ENCODE results near the gene MRC2.

Gene MRC2

GRCh38 chr17:62705156-62705777 is 77.8 kb downstream of the MRC2 start:
- DNase-seq, result no peak

- DNase-seq, result peak; percentile 77
Observed at GRCh38 chr17:62705778-62706597, 78.5 kb downstream of the MRC2 start.

DNA sequence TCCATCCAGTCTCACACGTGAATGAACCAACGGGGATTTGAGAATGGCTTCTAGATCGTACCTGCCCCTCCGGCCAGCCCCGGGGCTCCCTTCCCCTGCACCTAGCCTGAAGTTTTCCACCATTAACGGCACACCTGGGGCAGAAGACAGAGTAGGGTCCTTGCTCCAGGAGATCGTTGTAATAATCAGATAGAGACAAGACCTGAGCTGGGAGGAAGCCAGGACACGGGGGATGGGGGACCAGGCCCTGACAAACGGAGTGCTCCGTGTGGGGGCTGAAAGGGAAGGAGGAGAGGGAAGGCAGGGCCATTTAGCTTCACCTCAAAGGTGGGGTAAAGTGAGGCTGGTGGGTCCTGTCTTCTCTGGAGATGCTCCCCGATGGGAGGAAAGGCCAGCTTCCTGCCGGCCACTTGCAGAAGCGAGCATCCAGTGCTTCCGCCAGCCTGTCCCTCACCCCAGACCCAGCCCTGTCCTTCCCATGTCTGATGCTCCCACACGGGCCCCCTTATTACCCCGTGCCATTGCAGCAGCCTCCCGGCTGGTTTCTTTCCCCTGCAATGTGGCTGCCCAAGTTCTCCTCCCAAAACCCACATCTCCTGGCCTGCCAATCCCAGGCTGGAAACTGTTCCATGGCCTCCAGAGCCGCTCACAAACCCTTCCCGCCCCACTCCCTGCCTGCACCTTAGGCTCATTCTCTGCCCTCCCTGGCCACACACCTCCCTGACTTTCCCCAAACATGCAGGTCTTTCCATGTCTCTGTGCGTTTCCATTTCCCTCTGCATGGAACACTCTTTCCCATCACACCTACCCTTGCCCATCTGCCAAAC is 79.3 kb downstream of the MRC2 start:
- DNase-seq, result no peak

DNA sequence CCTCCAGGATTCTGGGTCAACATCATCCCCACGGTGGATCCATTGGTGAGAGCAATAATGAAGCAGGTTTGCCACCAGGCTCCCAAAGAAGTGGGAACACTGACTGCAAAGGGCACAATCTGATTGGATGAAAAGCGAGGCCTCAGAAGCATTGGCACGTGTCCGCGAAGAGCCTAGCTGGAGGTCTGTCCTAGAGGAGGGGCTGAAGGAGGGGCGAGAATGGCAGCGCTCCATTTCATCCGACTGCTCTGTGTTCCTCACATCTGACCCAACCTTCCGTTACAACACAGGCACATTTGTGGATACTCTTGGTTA is 79.9 kb downstream of the MRC2 start:
- DNase-seq, result no peak

GRCh38 chr17:62708587-62708986 is 81.1 kb downstream of the MRC2 start:
- no peak for DNase-seq

GRCh38 chr17:62712171-62712581 is 84.7 kb downstream of the MRC2 start:
- no peak for DNase-seq

DNA sequence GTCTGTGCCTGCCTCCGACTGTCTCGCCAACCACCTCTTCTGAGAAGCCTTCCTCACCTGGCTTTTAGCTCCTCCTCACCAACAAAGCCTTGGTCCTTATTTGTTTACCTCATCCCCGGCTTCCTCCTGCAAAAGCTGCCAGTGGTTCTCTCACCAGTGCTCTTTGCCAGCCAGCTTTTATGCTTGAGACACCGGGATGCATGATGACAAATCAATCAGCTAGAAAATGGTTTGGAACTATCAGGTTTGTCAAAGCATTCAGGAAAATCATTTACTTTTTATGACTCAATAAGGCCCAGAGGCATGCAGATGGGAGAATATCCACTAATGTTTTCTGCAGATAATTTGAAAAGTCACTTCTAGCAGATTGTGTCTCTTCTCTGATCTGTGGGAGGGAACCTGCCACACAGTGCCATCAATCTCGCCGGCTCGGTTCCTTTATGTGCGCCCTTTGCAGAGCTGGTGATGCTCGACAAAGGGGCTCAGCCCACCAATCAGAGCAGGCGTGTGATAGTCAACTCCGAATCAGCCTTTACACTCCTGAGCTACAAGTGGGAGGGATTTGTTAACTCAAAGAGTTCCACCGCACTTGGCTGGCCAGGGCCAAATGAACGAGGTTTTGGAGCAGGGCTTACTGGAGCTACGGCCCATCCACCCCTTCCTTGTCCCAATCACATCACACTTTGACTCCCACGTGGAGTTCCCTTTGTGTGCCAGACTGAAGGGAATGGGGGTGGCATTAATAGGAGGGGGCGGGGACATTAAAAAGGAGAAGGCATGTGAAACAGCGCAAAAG is 85.8 kb downstream of the MRC2 start:
- DNase-seq, result no peak

DNA sequence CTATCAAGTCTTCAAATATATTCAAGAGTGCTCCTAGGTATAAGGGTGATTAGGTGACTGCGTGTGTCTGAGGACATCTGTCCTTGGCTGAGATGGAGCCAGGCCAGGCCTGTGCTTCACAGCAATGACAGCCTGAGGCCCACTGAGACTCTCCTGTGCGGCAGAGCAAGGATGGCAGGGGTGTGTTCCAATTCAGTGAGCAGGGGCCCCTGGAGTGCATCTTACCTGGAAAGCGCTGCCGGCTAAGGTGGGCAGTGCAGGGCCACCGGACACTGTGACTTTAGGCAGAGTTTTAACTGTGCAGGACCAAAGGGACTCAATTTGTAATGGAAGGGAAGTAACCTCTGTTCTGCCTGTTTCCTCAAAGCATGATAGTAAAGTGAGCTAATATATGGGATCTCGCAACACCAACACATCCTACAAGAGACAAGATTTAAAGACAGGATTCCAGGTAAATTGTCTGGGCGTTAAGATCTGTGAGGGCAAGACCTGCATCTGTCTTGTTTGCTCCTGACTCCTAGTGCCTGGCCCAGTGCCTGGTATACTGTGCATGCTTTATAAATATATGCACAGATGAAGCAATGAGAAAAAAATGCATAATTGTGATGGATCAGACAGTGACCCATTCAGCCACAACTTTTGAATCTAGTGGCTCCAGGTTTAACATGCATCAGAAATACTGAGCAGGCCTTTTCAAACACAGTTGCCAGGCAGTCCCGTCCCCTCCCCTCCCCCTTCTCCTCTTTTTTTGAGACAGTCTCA is 86.7 kb downstream of the MRC2 start:
- DNase-seq, result no peak

DNA sequence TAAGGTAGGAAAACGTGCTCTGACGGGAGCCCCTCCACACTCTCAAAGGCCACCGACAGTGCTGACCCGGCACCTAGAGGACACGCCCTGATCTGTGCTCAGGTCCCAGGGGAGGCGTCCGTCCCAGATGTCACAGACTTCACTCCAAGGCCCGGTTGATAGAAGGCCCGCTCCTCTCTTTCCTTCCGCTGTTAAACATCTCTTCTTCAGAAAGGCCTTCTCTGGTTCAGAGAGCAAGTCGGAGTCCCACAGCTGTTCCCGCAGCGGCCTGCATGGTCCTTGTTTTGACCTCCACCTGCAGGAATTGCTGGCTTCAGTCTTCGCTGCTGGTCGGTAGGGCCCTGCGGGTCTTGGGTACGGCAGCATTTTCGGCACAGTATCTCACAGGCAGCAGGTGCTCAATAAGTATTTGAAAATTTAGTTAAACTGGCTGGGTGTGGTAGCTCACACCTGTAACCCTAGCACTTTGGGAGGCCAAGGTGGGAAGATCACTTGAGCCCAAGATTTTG is 88.5 kb downstream of the MRC2 start:
- no peak for DNase-seq

DNA sequence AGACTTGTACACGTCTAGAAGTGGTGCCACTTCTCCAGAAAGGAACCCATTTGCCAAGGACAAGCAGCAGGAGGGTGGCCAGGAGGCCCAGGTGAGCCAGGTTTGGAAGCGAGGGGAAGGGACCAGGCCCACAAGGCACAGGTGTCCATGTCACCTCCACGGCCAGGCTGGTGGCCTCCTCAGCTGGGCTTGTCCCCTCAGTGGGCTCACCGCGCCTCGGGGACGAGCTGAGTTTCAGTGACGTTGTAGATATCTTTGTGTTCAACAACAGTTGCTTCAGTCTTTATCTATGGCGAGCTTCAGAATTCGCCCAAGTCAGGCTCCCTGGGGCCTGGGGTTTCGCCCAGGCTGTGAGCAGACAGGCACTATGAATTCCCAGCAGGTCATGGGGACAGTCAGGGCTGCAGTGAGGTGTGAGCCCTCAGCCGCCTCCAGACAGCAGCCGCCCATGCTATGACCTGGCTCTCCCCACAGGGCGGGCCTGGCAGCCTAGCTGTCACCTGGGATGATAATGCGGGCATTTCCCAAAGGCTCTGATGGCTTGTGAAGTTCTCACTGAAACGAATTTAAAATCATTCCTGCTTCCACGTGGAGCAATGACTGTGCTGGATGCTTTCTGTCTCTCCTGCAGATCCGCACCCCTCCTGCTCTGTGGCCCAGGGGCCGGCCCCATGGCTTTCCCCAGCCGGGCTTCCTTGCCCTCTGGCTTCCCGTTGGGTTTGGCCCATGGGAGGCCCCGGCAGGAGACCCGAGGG is 89.5 kb downstream of the MRC2 start:
- DNase-seq, result no peak

DNA sequence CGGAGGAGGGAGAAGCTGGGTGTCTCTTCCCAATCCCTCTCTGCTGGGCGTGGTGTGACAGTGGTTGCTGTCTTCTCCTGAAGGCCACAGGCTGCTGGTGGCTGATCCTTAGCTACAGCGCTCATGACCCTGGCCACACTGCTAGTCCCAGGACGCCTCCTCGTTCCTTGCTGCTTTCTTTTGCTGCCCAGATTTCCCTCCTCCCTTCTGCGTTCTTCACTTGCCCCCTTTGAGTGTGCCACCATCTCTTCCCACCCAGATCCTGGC is 90.1 kb downstream of the MRC2 start:
- DNase-seq, result no peak

DNA sequence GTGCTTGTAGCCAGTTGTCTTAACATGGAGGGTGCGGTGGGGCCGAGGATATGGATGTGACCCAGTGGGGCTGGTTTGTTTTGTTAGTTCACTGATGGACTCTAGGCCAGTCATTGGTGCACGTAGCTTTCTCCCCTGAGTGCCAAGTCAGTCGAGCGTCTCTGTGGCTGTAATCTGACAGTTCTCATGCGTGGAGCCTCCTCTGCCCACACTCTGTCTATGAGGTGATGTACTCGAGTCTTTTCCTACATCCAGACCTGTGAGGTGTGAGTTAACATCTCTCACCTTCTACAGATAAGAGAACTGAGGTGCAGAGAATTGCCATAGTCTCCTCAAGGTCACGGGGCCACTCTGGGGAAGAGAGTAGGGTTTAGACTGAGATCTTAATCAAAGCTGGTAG is 90.4 kb downstream of the MRC2 start:
- no peak for DNase-seq

GRCh38 chr17:62718429-62718828 is 91.0 kb downstream of the MRC2 start:
- no peak for DNase-seq

DNA sequence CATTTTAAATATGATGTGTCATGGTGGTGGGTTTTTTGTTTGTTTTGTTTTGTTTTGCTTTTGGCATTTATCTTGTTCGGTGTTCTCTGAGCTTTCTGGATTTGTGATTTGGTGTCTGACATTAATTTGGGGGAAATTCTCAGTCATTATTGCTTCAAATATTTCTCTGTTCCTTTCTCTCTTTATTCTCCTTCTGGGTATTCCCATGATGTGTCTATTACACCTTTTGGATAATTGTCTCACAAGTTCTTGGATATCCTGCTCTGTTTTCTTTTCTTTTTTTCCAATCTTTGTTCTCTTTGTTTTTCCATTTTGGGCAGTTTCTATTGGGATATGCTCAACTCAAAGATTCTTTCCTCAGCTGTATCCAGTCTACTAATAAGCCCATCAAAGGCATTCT is 92.1 kb downstream of the MRC2 start:
- DNase-seq, result no peak

- DNase-seq, result no peak
Observed at GRCh38 chr17:62720126-62720850, 92.8 kb downstream of the MRC2 start.

GRCh38 chr17:62722625-62723024 is 95.2 kb downstream of the MRC2 start:
- DNase-seq, result no peak

DNA sequence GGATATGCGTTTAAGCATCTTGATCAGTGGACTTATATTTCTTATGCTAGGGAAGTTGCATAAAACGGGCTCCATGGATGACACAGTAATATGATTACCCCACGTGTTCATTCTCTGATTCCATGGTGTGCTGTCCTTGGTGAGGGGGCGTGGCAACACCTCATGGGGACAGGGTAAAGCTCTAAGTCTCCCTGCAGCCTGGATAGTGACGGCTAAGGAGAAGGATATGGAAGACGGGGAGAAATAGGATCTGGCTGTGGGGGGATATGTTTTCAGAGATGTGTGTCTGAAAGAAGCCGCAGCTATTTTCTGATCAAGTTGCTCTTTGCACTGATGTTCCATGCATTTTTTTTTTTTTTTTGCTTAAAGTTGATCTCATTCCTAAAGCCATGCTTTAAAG is 96.4 kb downstream of the MRC2 start:
- DNase-seq, result no peak

- no peak for DNase-seq
Observed at GRCh38 chr17:62724398-62725146, 97.1 kb downstream of the MRC2 start.

- DNase-seq, result no peak
Observed at GRCh38 chr17:62725791-62726249, 98.3 kb downstream of the MRC2 start.

All from hippocampal formation (tissue), 2 donors.